ENCODE measurements around the gene WDR6. TPM values are rescaled to one million over a fixed set of nuclear protein-coding genes. Genes with fewer than 3 reads are reported as not detected.

Gene WDR6
- total RNA-seq, 1 donor from 2014 or later, result 131 TPM

DNA sequence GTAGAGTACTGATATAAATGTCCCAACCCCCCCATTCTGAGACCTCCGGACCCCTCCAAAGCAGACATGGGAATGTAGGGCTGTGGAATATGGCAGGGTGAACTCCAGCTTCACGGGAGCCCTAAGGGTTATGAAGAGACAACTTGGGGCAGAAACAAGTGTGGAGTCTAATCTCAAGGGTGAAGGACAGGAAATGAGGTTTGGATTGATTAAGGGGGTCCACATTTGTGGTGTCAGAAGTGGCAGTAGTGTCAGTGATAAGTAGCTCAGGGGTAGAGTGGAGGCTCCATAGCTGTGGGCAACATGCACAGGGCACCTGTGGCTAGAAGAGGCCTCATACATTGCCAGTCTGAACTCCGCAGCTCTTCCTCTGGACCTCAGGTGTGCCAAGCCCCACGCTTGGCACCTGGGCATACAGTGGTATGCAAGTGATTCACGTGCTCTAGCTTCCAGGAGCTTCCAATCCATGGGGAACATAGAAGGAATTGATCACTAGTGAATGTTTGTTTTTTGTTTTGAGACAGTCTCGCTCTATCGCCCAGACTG, 21.3 kb upstream of the WDR6 start:
- Mint-ChIP-seq H3K27ac (no peak overlapping the region), H3K9me3 (no peaks in the 10 kb centered on the region), H3K4me3 (no peak overlapping the region), H3K36me3 (peaks cover 13% of the 10 kb centered on the region), H3K4me1 (peaks cover 16% of the 10 kb centered on the region), H3K27me3 (ENCODE audit: insufficient read depth, low read depth) (peaks cover 11% of the 10 kb centered on the region)
- Histone ChIP-seq H4K20me1 (ENCODE audit: low read depth) (no peaks in the 10 kb centered on the region), H3K27ac (no peak overlapping the region), H3K9me3 (ENCODE audit: low read depth) (no peaks in the 10 kb centered on the region), H3K4me3 (no peak overlapping the region), H3K27me3 (no peaks in the 10 kb centered on the region), H3K4me2 (no peak overlapping the region), H3F3A (ENCODE audit: low read depth) (peaks cover 24% of the 10 kb centered on the region), H3K4me1 (peaks cover 6% of the 10 kb centered on the region), H3K36me3 (no peaks in the 10 kb centered on the region), H3K79me2 (ENCODE audit: low read depth) (peaks cover 23% of the 10 kb centered on the region), H3K9ac (no peak overlapping the region), H2AFZ (replicated peaks) (no peak overlapping the region)
- TF ChIP-seq EZH2 (IDR thresholded peaks at IDR 0.05), result no peak
- DNase-seq (ENCODE audit: low spot score), result no peak

DNA sequence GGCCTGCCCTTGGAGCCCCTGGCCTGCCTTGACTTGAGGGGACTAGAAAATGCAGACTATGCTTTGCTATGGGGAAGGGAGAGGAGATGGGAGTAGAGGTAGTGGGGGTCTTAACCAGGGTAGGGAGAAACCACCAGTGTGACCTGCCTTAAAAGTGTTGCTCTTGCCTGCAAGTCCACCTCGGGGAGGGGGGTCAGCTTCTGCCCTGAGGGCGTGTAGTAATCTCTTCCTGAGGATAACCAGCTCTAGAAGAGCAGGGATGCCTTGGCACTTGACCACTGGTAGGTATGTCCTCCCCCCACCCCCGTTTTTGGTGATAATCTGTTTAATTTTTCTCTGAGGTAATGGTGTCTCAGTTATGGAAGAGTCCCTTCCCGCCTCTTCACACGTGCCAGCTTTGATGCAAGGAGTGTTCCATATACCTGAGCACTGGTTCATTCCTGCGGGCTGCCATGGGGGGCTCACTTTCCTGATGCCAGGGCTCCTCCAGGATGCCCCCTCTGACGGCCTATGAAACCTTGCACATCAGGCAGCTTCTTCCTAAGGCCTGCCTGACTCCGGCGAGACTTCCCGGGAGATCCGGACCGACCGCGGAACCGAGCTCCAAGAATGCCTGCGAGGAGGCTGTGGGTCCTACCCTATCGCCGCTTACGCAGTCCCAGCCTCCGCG, 17.9 kb upstream of the WDR6 start:
- Histone ChIP-seq H3K4me2 (peak overlapping the region; percentile 94), H3K27me3 (no peaks in the 10 kb centered on the region), H3F3A (ENCODE audit: low read depth) (peaks cover 24% of the 10 kb centered on the region), H3K36me3 (no peaks in the 10 kb centered on the region), H2AFZ (replicated peaks) (peak overlapping the region; percentile 82), H3K79me2 (ENCODE audit: low read depth) (peaks cover 43% of the 10 kb centered on the region), H3K9ac (no peak overlapping the region), H4K20me1 (ENCODE audit: low read depth) (no peaks in the 10 kb centered on the region), H3K4me3 (peak overlapping the region; percentile 85), H3K27ac (peak overlapping the region; percentile 60), H3K4me1 (peaks cover 17% of the 10 kb centered on the region), H3K9me3 (ENCODE audit: low read depth) (no peaks in the 10 kb centered on the region)
- no peaks in the 10 kb centered on the region for H3K9me3 Mint-ChIP-seq
- peaks cover 26% of the 10 kb centered on the region for H3K4me1 Mint-ChIP-seq
- H3K36me3 Mint-ChIP-seq, result peaks cover 8% of the 10 kb centered on the region
- DNase-seq (ENCODE audit: low spot score), result no peak
- H3K27ac Mint-ChIP-seq, result peak overlapping the region; percentile 87
- H3K27me3 Mint-ChIP-seq (ENCODE audit: insufficient read depth, low read depth), result peaks cover 7% of the 10 kb centered on the region
- H3K4me3 Mint-ChIP-seq, result peak overlapping the region; percentile 91
- TF ChIP-seq EZH2phosphoT487 (IDR thresholded peaks at IDR 0.05) (no peak), EZH2 (IDR thresholded peaks at IDR 0.05) (no peak), CTCF (IDR thresholded peaks at IDR 0.05) (no peak)

DNA sequence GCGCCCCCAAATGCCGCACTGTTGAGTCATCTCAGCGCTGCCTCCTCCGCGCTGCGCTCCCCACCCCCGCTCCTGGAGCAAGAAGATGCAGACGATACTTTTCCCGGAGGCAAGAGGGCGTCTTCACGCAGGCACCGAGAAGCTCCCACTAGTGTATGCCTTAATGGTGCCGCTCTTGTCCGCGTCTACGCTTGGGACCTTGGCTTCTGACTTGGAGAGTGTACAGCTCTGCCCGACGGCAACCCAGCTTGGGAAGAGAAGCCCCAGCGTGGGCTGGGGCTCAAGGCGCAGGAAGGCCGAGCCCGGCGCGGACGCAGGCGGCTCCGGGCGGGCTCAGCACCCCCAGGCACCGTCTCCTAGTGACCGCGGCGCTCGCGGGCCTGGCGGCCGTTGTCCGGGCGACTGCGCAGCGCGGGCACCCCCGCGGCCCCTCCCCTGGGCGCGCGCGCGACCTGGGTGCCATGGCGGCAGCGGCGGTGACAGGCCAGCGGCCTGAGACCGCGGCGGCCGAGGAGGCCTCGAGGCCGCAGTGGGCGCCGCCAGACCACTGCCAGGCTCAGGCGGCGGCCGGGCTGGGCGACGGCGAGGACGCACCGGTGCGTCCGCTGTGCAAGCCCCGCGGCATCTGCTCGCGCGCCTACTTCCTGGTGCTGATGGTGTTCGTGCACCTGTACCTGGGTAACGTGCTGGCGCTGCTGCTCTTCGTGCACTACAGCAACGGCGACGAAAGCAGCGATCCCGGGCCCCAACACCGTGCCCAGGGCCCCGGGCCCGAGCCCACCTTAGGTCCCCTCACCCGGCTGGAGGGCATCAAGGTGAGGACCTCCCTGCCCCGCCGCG, 17.2 kb upstream of the WDR6 start, which contains the start of gene P4HTM:
Gene P4HTM (plus strand): TSS at position 446 of the 840 bp plus-strand sequence. CDS start 16 bp downstream, at position 462.
- Mint-ChIP-seq H3K9me3 (no peaks in the 10 kb centered on the region), H3K4me3 (peak within 1 kb of the TSS; percentile 91), H3K27ac (peak within 1 kb of the TSS; percentile 87), H3K4me1 (peaks cover 26% of the 10 kb centered on the region), H3K27me3 (ENCODE audit: insufficient read depth, low read depth) (peaks cover 7% of the 10 kb centered on the region), H3K36me3 (peaks cover 8% of the 10 kb centered on the region)
- Histone ChIP-seq H2AFZ (replicated peaks) (peak within 1 kb of the TSS; percentile 82), H3K27me3 (no peaks in the 10 kb centered on the region), H4K20me1 (ENCODE audit: low read depth) (no peaks in the 10 kb centered on the region), H3K9ac (peak within 1 kb of the TSS; percentile 63), H3K4me2 (peak within 1 kb of the TSS; percentile 94), H3K4me3 (peak within 1 kb of the TSS; percentile 85), H3K36me3 (no peaks in the 10 kb centered on the region), H3F3A (ENCODE audit: low read depth) (peaks cover 24% of the 10 kb centered on the region), H3K27ac (peak within 1 kb of the TSS; percentile 60), H3K79me2 (ENCODE audit: low read depth) (peaks cover 43% of the 10 kb centered on the region), H3K9me3 (ENCODE audit: low read depth) (no peaks in the 10 kb centered on the region), H3K4me1 (peaks cover 17% of the 10 kb centered on the region)
- TF ChIP-seq EZH2 (IDR thresholded peaks at IDR 0.05) (no peak), EZH2phosphoT487 (IDR thresholded peaks at IDR 0.05) (no peak), CTCF (IDR thresholded peaks at IDR 0.05) (peak; percentile 42)
- peak; percentile 89 for DNase-seq (ENCODE audit: low spot score)

All from neural progenitor cell (in vitro differentiated cells).